DMS 273 treated with DMSO at 0.1 percent for 48 hours (cell line): ENCODE results near the gene SLC25A33.
"Not testable (repeated sequence)": the region's sequence is repeated elsewhere in the genome, so short reads cannot be mapped to it uniquely, and the experiment has no call there.

Source experiments
- DNase-seq: peaks from one replicate; lab custom pipeline; 2025; lab: John Stamatoyannopoulos, UW

The SLC25A33 gene

DNA sequence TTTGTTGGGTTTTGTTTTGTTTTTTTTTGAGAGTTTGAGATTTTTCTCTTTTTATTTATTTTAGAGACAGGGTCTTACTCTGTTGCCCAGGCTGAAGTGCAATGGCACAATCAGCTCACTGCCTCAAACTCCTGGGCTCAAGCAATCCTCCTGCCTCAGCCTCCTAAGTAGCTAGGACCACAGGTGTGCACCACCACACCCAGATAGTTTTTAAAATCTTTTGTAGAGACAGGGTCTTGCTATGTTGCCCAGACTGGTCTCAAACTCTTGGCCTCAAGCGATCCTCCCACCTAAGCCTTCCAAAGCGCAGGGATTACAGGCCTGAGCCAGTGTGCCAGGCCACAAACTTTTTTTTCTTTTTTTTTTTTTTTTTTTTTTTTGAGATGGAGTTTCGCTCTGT is 85.8 kb downstream of the SLC25A33 start:
- not testable (repeated sequence) for DNase-seq

DNA sequence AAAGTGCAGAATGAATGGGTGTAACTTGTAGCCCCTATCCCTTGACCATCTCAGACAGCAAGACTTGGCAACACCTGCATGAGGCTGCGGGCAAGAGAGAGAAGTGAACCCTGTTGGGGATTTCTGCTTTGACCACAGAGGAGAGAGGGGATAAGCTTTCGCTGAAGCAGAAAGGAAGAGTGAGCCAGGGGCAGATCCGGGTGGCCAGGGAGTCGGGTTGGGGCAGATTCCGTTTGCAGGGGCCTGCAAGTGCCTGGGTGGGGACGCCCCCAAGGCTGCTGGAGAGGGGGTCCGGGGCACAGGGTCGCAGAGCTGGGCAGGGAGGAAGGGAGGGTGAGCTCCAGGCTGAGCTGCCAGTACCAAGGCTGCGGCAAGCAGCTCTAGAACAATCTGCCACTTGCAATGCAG is 86.9 kb downstream of the SLC25A33 start:
- DNase-seq = no peak

DNA sequence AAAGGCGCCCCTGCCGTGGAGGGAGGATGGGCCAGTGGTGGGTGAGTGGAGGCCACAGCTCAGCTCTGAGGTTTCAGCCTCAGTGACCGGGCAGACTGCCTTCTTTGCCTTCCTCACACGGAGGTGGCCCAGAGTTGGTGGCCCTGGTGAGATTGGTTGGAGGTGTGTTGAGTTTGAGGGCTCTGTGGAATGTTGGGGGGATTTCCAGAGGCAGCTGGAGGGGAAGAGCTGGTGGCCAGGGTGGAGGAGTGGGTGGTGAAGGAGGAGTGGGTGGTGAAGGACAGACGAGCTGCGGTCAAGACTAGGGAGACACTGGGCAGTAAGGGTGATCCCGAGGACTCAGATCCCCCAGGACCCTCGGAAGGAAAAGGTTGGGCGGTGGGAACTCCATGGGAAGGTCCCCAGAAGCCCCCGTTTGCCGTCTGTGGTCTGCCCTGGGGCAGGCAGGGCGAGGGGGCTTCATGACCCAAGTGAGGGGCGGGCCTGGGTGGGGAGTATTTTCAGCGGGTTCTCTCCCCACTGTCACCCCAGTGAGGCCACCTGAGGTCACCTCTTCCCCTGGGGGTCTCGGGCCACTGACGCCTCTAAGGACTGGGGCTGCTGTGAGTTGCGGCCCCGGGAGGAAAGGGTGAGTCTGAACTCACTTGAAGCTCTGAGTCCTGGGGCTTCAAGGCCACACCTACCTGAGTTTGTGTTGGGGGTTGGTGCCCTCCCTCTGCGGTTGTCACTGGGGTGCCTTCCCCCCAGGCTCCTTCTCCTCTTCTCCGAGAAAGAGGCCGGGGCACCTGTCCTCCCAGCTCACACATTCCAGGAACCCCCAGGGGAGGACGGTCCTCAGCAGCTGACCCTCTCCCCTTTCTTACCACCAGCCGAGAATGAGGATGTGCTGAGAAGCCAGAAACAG is 89.5 kb downstream of the SLC25A33 start:
- DNase-seq = no peak

DNA sequence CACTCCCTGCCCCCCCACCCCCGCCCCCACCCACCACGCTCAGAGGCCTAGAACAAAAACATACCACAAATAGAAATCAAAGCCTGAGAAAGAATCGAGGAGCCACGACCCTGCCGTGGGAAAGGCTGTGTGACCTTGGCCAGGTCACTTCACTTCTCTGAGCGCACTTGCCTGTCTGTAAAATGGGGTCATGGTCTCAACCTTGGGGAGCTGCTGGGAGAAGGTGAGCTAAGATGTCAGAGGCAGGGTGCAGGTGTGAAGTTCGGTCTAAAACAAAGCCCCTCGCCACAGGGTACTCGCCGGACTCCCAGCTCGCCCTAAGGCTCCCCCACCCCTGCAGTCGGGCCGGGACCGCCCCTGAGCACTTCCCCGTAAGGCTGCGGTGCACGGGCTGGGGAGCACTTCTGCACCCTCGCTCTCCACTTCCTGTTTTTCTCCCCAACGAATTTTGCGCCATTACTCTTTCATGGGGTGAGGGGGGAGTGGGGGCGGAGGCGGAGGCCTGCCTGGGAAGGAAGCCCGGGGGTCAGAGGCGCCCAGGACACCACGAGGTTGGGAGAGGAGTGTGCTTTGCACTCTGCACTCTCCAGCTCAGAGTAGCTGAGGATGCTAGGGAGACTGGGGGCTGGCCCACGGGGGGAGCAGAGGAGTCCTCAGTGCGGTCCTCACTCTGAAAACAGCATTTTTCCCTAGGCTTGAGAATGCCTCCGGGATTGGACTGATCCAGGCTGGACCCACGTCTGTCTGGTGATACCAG is 90.4 kb downstream of the SLC25A33 start:
- no peak for DNase-seq

DNA sequence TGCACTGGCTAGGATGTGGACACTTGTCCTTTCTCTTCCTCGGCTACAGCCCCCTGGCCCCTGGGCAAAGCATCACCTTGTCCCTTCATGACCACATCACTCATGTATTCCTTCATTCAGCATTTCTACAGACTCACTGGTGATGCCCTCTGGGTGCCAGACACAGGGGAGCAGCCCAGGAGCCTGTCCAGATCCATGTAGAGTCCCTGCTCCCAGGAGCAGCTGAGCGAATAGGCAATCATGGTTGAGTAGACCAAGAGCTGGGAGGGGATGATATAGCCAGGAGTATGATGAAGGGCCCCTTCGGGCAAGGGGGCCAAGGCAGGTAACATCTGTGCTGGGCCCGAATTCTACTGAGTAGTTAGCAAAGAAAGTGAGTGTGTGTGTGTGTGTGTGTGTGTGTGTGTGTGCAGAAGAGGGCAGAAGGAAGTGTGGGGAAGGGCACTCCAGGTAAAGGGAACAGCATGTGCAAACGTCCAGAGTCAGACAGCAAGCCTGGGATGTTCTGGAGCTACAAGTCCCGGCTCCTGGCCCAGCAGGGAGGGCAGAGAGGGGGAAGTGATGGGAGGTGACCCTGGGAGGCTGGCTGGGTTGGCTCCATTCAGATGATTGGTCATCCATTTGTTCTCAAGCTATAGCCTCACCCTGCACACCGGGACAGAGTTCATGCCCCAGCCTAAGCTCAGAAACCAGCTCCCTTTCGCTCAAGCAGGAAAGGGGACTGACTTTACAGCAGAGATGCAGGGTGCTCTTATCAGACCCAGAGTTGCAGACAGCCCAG is 91.3 kb downstream of the SLC25A33 start:
- DNase-seq = no peak

DNA sequence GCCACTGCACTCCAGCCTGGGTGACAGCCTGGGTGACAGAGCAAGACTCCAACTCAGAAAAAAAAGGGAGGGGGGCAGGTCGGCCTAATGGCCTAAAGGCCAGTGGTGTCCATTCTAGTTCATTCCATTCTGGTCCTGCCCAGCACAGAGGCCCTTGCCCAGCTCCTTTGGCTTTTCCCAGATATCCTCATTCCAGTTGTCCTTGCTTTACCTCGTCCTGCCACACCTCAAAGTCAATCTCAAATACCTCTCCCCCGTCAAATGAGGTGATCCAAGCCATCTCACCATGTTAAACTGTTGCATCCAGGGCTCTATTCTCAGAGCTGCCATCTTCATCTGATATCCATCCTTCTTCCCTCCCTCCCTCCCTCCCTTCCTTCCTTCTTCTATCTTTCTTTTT is 92.3 kb downstream of the SLC25A33 start:
- no peak for DNase-seq

DNA sequence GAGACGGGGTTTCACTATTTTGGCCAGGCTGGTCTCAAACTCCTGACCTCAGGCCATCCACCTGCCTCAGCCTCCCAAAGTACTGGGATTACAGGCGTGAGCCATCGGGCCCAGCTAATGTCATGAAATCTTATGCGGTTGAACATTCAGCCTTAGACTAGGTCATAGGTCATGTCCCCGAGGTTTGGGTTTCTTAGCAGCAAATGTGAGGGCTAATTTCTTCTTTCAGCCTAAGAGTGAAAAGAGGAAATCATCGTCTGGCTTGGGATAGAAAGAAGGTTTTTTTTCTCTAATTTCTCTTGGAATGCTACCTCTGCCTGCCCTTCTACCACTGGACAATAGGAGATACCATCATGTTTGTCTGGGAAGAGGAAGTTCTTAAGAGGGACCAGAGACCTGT is 94.2 kb downstream of the SLC25A33 start:
- no peak for DNase-seq

DNA sequence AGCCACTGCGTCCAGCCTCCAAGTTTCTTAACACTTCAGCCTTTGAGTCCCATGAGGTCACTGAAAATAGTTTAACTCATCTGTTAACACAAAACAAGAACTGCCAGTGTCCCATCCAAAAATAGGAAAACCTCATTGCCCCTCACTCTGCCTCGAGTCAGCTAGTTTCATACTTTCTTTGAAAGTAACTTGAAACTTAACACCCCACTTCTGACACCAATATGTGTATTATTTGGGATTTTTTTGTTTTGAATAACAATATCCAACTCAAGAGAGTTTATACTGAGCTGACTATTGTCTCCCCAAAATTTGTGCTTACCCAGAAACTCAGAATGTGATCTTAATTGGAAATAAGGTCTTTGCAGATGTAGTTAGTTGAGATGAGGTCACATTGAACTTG is 95.3 kb downstream of the SLC25A33 start:
- DNase-seq = no peak
